Activated naive CD8-positive, alpha-beta T cell treated with anti-CD3 and anti-CD28 coated beads, Interleukin-2, amount 50 U/mL, for 16 hours (primary cell): ENCODE measurements around the gene NUP93.
A peak's percentile ranks its signal among the peaks of the same experiment; 100 is the strongest.

Experiments
- DNase-seq: peaks from one replicate; pipeline ENCODE4 v3.0.0-alpha.2; 2020; ENCODE audit warnings: low read depth, low spot score

NUP93 gene

GRCh38 chr16:56848029-56848936, 118.4 kb downstream of the NUP93 start:
- no peak for DNase-seq

GRCh38 chr16:56848955-56849689, 119.2 kb downstream of the NUP93 start:
- no peak for DNase-seq

DNA sequence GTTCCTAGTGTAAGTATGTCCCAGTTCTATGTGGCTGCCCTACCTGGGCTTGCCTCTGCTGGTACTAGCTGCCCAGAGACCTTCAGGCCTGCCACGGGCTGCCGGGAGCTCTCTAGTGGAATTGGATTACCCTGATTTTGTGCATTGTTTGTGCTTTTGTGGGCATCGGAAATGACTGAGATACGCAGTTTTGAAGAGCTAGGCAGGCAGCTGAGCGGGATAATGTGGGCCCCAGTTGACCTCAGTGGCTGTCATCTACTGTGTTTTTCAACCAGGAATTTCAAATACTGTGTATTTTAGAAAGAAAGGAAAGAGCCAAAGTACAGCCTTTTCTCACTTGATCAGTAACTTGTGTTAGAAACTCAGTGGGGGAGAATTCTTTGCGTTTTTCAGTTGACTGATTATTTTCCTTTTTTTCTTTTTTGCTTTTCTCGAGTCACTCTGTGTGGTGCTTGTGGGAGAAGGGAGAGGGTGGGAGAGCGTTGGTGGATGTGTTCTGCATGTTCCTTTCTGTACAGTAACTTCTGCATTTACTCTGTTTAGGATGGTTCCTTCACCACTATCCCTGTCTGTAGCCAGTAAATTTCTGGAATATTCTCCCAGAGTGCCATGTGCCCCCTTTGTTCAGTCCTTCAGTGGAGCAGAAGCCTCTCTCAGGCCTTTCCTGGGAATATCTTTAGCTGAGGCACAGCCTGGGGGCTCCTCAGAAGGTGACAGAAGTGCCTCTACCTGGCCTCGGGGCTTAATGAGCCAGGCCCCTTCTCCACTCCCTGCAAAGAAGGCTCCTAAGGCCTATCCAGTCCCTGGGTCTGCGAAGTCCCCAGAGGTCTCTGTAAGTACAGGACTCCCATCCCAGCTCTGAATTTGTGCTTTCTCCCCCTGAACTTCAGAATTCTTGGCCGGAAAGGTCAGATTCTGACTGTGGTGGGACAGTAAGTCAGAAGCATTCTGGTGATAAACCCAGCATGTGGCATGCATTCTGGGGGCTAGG, 120.1 kb downstream of the NUP93 start:
- DNase-seq, result no peak

DNA sequence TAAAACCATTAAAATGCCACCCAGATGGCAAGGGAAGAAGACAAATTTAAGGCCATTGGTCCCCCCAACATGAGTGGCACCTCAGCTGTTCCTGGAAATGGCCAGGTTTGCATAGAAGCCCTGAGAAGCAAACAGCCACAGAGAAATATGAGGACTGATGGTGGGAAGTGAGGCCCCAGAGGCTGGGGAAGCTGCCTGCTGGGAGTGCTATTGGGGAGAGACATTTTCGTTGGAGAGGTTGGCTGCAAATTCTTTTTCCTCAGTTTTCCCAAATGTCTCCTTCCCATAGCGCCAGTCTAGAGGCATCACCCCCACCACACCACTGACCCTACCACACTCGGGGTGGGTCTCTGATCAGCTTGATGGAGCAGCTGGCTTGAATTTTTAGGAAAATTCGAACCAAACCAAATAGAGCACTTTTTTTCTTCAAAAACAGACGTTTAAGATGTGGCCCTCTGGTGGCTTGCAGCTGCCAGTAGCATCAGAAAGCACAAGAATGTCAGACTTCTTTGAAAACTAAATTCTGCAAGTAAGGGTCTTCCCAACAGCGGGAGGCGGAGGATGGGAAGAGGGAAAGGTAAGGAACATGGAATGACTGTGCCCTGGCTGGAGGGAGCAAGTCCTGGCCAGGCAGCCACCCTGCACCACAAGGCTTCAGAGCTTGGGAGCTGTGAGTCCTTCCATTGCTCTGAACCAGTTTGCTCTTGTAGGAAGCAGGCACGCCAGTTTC, 121.9 kb downstream of the NUP93 start:
- DNase-seq, result no peak

DNA sequence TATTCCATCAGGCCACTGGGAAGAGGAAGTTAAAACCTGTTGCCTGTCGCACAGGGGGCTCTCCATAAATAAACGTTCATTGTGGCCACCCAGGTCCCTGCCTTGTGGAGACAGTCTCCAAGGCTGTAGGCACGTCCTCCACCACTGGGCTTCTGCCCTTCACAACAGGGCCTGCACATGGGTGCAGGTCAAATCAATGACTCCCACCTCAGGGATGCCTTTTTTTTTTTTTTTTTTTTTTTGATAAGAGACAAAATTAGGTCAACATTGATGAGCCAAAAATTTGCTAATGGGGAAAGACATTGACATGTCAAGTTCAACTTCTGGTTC, 122.4 kb downstream of the NUP93 start:
- DNase-seq, result no peak

DNA sequence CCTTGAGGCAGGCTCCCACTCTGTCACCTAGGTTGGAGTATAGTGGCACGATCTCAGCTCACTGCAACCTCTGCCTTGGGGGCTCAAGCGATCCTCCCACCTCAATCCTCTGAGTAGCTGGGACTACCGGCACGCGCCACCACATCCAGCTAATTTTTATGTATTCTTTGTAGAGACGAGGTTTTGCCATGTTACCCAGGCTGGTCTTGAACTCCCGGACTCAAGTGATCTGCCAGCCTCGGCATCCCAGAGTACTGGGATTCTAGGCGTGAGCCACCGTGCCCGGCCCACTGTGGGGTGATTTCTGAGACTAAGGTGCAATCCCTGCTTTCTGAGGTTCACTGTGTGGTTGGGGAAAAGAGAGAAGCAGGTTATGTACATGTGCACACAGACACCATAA, 123.0 kb downstream of the NUP93 start:
- DNase-seq, result no peak

DNA sequence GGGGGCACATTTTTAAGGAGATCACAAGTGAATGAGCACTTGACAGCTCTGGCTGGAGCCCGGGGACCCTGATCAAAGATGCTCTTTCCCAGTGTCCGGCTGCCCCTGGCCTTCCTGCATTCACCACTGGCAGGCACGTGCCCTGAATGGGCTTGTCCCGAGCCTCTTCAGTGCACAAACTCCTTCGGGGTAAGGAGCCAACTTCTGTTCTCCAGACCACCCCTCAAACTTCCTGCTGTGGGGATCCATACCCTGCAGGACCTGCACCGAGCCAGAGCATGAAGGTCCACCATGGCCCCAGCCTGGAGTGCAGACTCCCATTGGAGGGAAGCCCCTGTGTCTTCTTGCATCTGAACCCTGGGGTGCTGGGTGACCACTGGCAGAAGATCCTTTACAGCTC, 125.3 kb downstream of the NUP93 start:
- DNase-seq, result no peak

- DNase-seq, result no peak
Observed at GRCh38 chr16:56855946-56856345, 126.0 kb downstream of the NUP93 start.

- DNase-seq, result no peak
Observed at GRCh38 chr16:56856876-56857447, 127.0 kb downstream of the NUP93 start.

- no peak for DNase-seq
Observed at GRCh38 chr16:56858374-56858773, 128.4 kb downstream of the NUP93 start.

DNA sequence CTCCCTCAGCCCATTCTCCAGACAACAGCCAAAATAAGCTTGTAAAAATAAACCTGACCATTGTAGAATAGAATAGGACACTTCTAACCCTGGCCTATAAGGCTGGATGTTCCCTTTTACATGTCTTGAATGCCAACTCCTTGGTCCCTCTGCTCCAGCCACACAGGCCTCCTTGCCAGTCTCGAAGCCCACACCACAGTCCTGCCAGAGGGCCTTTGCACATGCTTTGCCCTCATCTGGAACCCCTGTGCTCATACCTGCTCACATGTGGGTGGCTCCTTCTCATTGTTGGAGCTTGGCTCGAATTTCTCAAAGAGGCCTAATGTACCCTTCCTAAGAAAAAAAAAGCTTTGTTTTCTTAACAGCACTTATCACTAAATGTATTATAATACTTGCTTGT, 129.7 kb downstream of the NUP93 start:
- DNase-seq, result no peak

- DNase-seq, result peak; percentile 25
Observed at GRCh38 chr16:56860226-56861020, 130.5 kb downstream of the NUP93 start.

GRCh38 chr16:56861092-56861610, 131.2 kb downstream of the NUP93 start:
- no peak for DNase-seq

DNA sequence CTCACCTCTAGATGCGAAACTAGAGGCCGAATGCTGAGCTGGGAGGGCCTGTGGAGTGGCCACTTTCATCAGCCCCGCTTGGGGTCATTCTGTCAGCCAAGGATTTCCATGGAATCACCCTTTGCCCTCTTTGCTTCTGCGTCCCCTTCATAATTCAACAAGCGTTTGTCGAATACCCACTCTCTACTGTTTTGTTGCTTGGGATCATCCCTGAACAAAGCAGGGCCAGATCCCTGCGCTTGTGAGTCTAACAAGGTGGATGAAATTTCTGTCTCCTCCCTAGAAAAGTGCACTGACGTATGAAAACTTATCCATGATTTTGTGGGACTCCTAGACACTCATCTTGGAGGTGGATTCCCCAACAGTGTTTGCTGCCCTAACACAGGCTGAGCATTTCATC, 131.8 kb downstream of the NUP93 start:
- no peak for DNase-seq

DNA sequence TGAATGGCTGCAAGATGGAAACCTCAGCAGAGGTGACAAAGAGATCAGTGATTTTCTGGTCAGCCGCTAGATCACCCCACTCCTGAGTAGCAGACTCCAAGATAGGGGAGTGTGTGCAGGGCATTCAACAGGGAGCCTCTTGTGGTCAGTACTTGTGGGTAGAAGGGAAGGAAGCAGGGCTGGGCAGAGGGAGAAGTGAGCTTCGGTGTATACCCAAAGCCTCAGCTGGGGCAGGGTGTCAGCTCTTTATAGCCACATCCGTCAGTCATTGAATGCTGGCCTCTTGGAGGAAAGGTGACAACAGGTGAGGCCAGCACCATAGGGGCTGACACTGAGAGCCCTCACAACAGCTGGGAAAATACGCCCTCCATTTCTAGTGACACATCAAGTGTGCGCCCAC, 132.8 kb downstream of the NUP93 start:
- DNase-seq, result no peak

- DNase-seq, result no peak
Observed at GRCh38 chr16:56864960-56865359, 135.0 kb downstream of the NUP93 start, which contains the start of gene SLC12A3. SLC12A3 (plus strand) TSS chr16:56865207; CDS start chr16:56865236, 29 bp downstream.

- no peak for DNase-seq
Observed at GRCh38 chr16:56865394-56866062, 135.6 kb downstream of the NUP93 start.

- no peak for DNase-seq
Observed at GRCh38 chr16:56866955-56867830, 137.3 kb downstream of the NUP93 start.
